WTC11 (cell line): ENCODE measurements around the gene ZFP91. TPM values are rescaled to one million over a fixed set of nuclear protein-coding genes. Genes with fewer than 3 reads are reported as not detected.

ENCODE experiments used
- ATAC-seq: fragments of 200-7000 bp; cut with Tn5 transposase; 2 replicates; pipeline ENCODE4 v1.10.0; 2021; ENCODE audit warnings: mild to moderate bottlenecking, moderate library complexity
- CTCF ChIA-PET: fragments of 300-600 bp; sonication (Branson Sonifier 250); formaldehyde crosslinking; loops from one replicate; lab custom pipeline; 2021; ENCODE audit warnings: antibody characterized with exemption; lab: Charles Lee
- POLR2A ChIA-PET: fragments of 350-600 bp; sonication (Branson Sonifier 250); formaldehyde crosslinking; loops from one replicate; lab custom pipeline; 2021; ENCODE audit warnings: antibody characterized with exemption; lab: Charles Lee
- DNase-seq: peaks from one replicate; pipeline ENCODE4 v3.0.0; 2021; ENCODE audit warnings: low spot score
- H3K27ac Mint-ChIP-seq: 2 replicates; pipeline ENCODE4 v1.8.0; 2021; ENCODE audit warnings: mixed read lengths
- H3K27me3 Mint-ChIP-seq: 2 replicates; pipeline ENCODE4 v1.8.0; 2021; ENCODE audit warnings: low read depth, mild to moderate bottlenecking, moderate library complexity, mixed read lengths
- H3K36me3 Mint-ChIP-seq: 2 replicates; pipeline ENCODE4 v1.8.0; 2021; ENCODE audit warnings: mixed read lengths
- H3K4me1 Mint-ChIP-seq: 2 replicates; pipeline ENCODE4 v1.8.0; 2022; ENCODE audit warnings: mixed read lengths
- H3K4me3 Mint-ChIP-seq: 2 replicates; pipeline ENCODE4 v1.8.0; 2021; ENCODE audit warnings: mild to moderate bottlenecking, moderate library complexity, mixed read lengths
- H3K9me3 Mint-ChIP-seq: 2 replicates; pipeline ENCODE4 v1.8.0; 2021; ENCODE audit warnings: mixed read lengths
- AR ChIP-seq: fragments of 250-450 bp; sonication (Bioruptor Pico); IDR thresholded peaks from 2 replicates; pipeline ENCODE4 v1.9.0; 2021; ENCODE audit warnings: mild to moderate bottlenecking
- ATF2 ChIP-seq: sonication (generic); formaldehyde crosslinking; IDR thresholded peaks from 2 replicates; pipeline ENCODE4 v1.8.1; 2022; ENCODE audit warnings: low read depth, missing genetic modification reagents, borderline replicate concordance
- ESRRA ChIP-seq: sonication (generic); formaldehyde crosslinking; IDR thresholded peaks from 2 replicates; pipeline ENCODE4 v1.8.1; 2022; ENCODE audit warnings: mild to moderate bottlenecking, missing genetic modification reagents, borderline replicate concordance
- FOXK1 ChIP-seq: sonication (generic); formaldehyde crosslinking; IDR thresholded peaks from 2 replicates; pipeline ENCODE4 v1.8.0; 2022; ENCODE audit warnings: mild to moderate bottlenecking, moderate library complexity, missing genetic modification reagents
- FOXP1 ChIP-seq: sonication (generic); formaldehyde crosslinking; IDR thresholded peaks from 2 replicates; pipeline ENCODE4 v1.8.0; 2022; ENCODE audit warnings: missing genetic modification reagents, mild to moderate bottlenecking, moderate library complexity, borderline replicate concordance
- GABPB1 ChIP-seq: sonication (generic); formaldehyde crosslinking; IDR thresholded peaks from 2 replicates; pipeline ENCODE4 v1.8.1; 2023; ENCODE audit warnings: mild to moderate bottlenecking, missing genetic modification reagents
- JUN ChIP-seq: sonication (generic); formaldehyde crosslinking; IDR thresholded peaks from 2 replicates; pipeline ENCODE4 v1.8.0; 2023; ENCODE audit warnings: mild to moderate bottlenecking, missing genetic modification reagents
- MXD4 ChIP-seq: fragments of 250-450 bp; sonication (Bioruptor Pico); IDR thresholded peaks from 2 replicates; pipeline ENCODE4 v1.8.0; 2021; ENCODE audit warnings: mild to moderate bottlenecking, moderate library complexity, borderline replicate concordance
- NFATC4 ChIP-seq: fragments of 250-450 bp; sonication (Bioruptor Pico); IDR thresholded peaks from 2 replicates; pipeline ENCODE4 v1.9.0; 2021; ENCODE audit warnings: mild to moderate bottlenecking
- SMAD4 ChIP-seq: sonication (generic); formaldehyde crosslinking; IDR thresholded peaks from 2 replicates; pipeline ENCODE4 v1.8.0; 2022; ENCODE audit warnings: mild to moderate bottlenecking, missing genetic modification reagents
- TEAD1 ChIP-seq: sonication (generic); formaldehyde crosslinking; IDR thresholded peaks from 2 replicates; pipeline ENCODE4 v1.8.0; 2022; ENCODE audit warnings: mild to moderate bottlenecking, missing genetic modification reagents
- TP53 ChIP-seq: sonication (generic); formaldehyde crosslinking; IDR thresholded peaks from 2 replicates; pipeline ENCODE4 v1.8.1; 2023; ENCODE audit warnings: mild to moderate bottlenecking, missing genetic modification reagents
- ZNF396 ChIP-seq: fragments of 250-450 bp; sonication (Bioruptor Pico); IDR thresholded peaks from 2 replicates; pipeline ENCODE4 v1.8.0; 2021; ENCODE audit warnings: mild to moderate bottlenecking, moderate library complexity, borderline replicate concordance
- total RNA-seq: library from RNA; stranded (reverse); gene quantifications from 3 replicates; pipeline ENCODE4 v1.2.3, GENCODE V29; 2021
- TF ChIP-seq, protein P1 (sequence below): sonication (generic); formaldehyde crosslinking; IDR thresholded peaks from 2 replicates; pipeline ENCODE4 v1.8.0; 2022; ENCODE audit warnings: mild to moderate bottlenecking, missing genetic modification reagents
- TF ChIP-seq, protein P2 (sequence below): sonication (generic); formaldehyde crosslinking; IDR thresholded peaks from 2 replicates; pipeline ENCODE4 v1.8.1; 2023; ENCODE audit warnings: mild to moderate bottlenecking, missing genetic modification reagents
- TF ChIP-seq, protein P3 (sequence below): sonication (generic); formaldehyde crosslinking; IDR thresholded peaks from 2 replicates; pipeline ENCODE4 v1.8.1; 2022; ENCODE audit warnings: low read depth, mild to moderate bottlenecking, moderate library complexity, missing genetic modification reagents, borderline replicate concordance

The ZFP91 gene
- total RNA-seq, 1 experiment from 2014 or later: 28.1 TPM

- no peak for ATAC-seq
- Mint-ChIP-seq H3K36me3 (peaks cover 7% of the 10 kb centered on the region; the same call in 1 of the 2 replicates), H3K4me3 (no peak overlapping the region), H3K27me3 (no peaks in the 10 kb centered on the region), H3K4me1 (peaks cover 37% of the 10 kb centered on the region), H3K9me3 (no peaks in the 10 kb centered on the region), H3K27ac (peak overlapping the region; percentile 1; the same call in 1 of the 2 replicates)
- CTCF ChIA-PET: no interaction called here
- no peak for DNase-seq
- POLR2A ChIA-PET: no interaction called here
- TF ChIP-seq FOXP1 (CRISPR knock-in tag) (no peak), ATF2 (no peak), JUN (CRISPR knock-in tag) (no peak), TEAD1 (no peak), GABPB1 (no peak), AR (CRISPR knock-in tag) (no peak), ESRRA (CRISPR knock-in tag) (no peak), NFATC4 (no peak), SMAD4 (CRISPR knock-in tag) (no peak), TP53 (CRISPR knock-in tag) (no peak), MXD4 (no peak)
- TF ChIP-seq, protein P1, sequence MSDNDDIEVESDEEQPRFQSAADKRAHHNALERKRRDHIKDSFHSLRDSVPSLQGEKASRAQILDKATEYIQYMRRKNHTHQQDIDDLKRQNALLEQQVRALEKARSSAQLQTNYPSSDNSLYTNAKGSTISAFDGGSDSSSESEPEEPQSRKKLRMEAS (CRISPR knock-in tag): no peak
- TF ChIP-seq, protein P2, sequence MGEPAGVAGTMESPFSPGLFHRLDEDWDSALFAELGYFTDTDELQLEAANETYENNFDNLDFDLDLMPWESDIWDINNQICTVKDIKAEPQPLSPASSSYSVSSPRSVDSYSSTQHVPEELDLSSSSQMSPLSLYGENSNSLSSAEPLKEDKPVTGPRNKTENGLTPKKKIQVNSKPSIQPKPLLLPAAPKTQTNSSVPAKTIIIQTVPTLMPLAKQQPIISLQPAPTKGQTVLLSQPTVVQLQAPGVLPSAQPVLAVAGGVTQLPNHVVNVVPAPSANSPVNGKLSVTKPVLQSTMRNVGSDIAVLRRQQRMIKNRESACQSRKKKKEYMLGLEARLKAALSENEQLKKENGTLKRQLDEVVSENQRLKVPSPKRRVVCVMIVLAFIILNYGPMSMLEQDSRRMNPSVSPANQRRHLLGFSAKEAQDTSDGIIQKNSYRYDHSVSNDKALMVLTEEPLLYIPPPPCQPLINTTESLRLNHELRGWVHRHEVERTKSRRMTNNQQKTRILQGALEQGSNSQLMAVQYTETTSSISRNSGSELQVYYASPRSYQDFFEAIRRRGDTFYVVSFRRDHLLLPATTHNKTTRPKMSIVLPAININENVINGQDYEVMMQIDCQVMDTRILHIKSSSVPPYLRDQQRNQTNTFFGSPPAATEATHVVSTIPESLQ (CRISPR knock-in tag): no peak
- TF ChIP-seq, protein P3, sequence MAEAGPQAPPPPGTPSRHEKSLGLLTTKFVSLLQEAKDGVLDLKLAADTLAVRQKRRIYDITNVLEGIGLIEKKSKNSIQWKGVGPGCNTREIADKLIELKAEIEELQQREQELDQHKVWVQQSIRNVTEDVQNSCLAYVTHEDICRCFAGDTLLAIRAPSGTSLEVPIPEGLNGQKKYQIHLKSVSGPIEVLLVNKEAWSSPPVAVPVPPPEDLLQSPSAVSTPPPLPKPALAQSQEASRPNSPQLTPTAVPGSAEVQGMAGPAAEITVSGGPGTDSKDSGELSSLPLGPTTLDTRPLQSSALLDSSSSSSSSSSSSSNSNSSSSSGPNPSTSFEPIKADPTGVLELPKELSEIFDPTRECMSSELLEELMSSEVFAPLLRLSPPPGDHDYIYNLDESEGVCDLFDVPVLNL: no peak
- TF ChIP-seq, all 79 proteins: peak for 0
Measured at GRCh38 chr11:58596621-58597020, 17.8 kb downstream of the ZFP91 start.

- ChIA-PET CTCF (no interaction called here), POLR2A (no interaction called here)
- H3K27ac Mint-ChIP-seq: no peak overlapping the region
- no peaks in the 10 kb centered on the region for H3K9me3 Mint-ChIP-seq
- no peak overlapping the region for H3K4me3 Mint-ChIP-seq
- DNase-seq (no peak), ATAC-seq (no peak)
- H3K27me3 Mint-ChIP-seq: no peaks in the 10 kb centered on the region
- H3K36me3 Mint-ChIP-seq: peaks cover 3% of the 10 kb centered on the region; the same call in 1 of the 2 replicates
- TF ChIP-seq ZNF396 (no peak), FOXK1 (CRISPR knock-in tag) (no peak)
- H3K4me1 Mint-ChIP-seq: peaks cover 36% of the 10 kb centered on the region
Measured at GRCh38 chr11:58597486-58598144, 18.8 kb downstream of the ZFP91 start.
